B cell (primary cell): Measurements from ENCODE around the gene TPCN2. TPM values are rescaled to one million over a fixed set of nuclear protein-coding genes. Genes with fewer than 3 reads are reported as not detected.

Source experiments
- ATAC-seq: fragments of 200-7000 bp; cut with Tn5 transposase; one replicate; pipeline ENCODE4 v1.10.0; 2021; ENCODE audit warnings: low read depth, mild to moderate bottlenecking, moderate number of reproducible peaks, moderate library complexity
- CTCF ChIA-PET: fragments of 350-600 bp; sonication (Branson Sonifier 250); formaldehyde crosslinking; loops from one replicate; lab custom pipeline; 2021; ENCODE audit warnings: antibody characterized with exemption, inconsistent platforms; lab: Charles Lee
- POLR2A ChIA-PET: fragments of 350-600 bp; sonication (Branson Sonifier 250); formaldehyde crosslinking; loops from one replicate; lab custom pipeline; 2021; ENCODE audit warnings: antibody characterized with exemption; lab: Charles Lee
- DNase-seq: peaks from one replicate; pipeline ENCODE4 v3.0.0; 2013
- H2AFZ ChIP-seq: 2 replicates; pipeline ENCODE4 v1.6.1; 2012; ENCODE audit warnings: mild to moderate bottlenecking, low read depth, low read length; ENCODE audit not compliant: insufficient read depth, poor library complexity, severe bottlenecking
- H3K27ac ChIP-seq, 2 donors: 1 replicate in 1 of 2; 2 replicates in 1 of 2; pipeline ENCODE4 v1.5.1; 2012 to 2013; ENCODE audit warnings: low read length in 2 of 2, mild to moderate bottlenecking in 2 of 2, moderate library complexity in 1 of 2
- H3K27me3 ChIP-seq, 4 experiments: fragments of 200-600 bp in 1 of 4; sonication (generic) in 1 of 4; replicated peaks in 1 of 4; 1 replicate in 2 of 4; 2 replicates in 2 of 4; pipeline versions ENCODE4 v1.6.1 to v1.7.0; 2013 to 2016; ENCODE audit warnings: low read length in 3 of 4, mild to moderate bottlenecking in 2 of 4, mixed read lengths in 1 of 4, moderate library complexity in 1 of 4; ENCODE audit not compliant: insufficient read depth in 4 of 4, control insufficient read depth in 3 of 4; ENCODE audit errors: control extremely low read depth in 1 of 4
- H3K36me3 ChIP-seq, 2 experiments: replicated peaks in 1 of 2; 1 replicate in 1 of 2; 2 replicates in 1 of 2; pipeline versions ENCODE4 v1.6.1 to v1.7.1; 2013; ENCODE audit warnings: low read length in 1 of 2; ENCODE audit not compliant: insufficient read depth in 2 of 2, control insufficient read depth in 1 of 2; ENCODE audit errors: control extremely low read depth in 1 of 2, extremely low read depth in 1 of 2
- H3K4me1 ChIP-seq, 2 donors: fragments of 200-600 bp in 1 of 2; sonication (generic) in 1 of 2; 1 replicate in 1 of 2; 2 replicates in 1 of 2; pipeline versions ENCODE4 v1.5.1 to v1.6.1; 2013 to 2017; ENCODE audit warnings: low read length in 2 of 2; ENCODE audit not compliant: control insufficient read depth in 2 of 2, insufficient read depth in 2 of 2
- H3K4me2 ChIP-seq: replicated peaks from 2 replicates; pipeline ENCODE3; 2012; ENCODE audit warnings: mild to moderate bottlenecking, low read depth, low read length; ENCODE audit not compliant: poor library complexity, severe bottlenecking
- H3K4me3 ChIP-seq, 5 experiments: fragments of 200-600 bp in 1 of 5; sonication (generic) in 1 of 5; 1 replicate in 3 of 5; 2 replicates in 2 of 5; pipeline versions ENCODE4 v1.5.1 to v1.7.0; 2011 to 2016; ENCODE audit warnings: low read length in 4 of 5, mild to moderate bottlenecking in 4 of 5, low read depth in 2 of 5, control low read depth in 1 of 5, moderate library complexity in 1 of 5; ENCODE audit not compliant: insufficient read depth in 1 of 5; ENCODE audit errors: control extremely low read depth in 1 of 5, extremely low read depth in 1 of 5
- H3K79me2 ChIP-seq: fragments of 200-600 bp; sonication (generic); one replicate; pipeline ENCODE4 v1.6.0; 2016; ENCODE audit warnings: low read length; ENCODE audit not compliant: control insufficient read depth, insufficient read depth
- H3K9ac ChIP-seq: fragments of 200-600 bp; sonication (generic); 2 replicates; pipeline ENCODE4 v1.6.1; 2017; ENCODE audit warnings: mild to moderate bottlenecking, low read length, moderate library complexity
- H3K9me3 ChIP-seq, 3 donors: one replicate each; pipeline versions ENCODE4 v1.6.1 to v1.7.1; 2013; ENCODE audit warnings: low read length in 2 of 3; ENCODE audit not compliant: control insufficient read depth in 2 of 3, insufficient read depth in 1 of 3; ENCODE audit errors: control extremely low read depth in 1 of 3
- H4K20me1 ChIP-seq: 2 replicates; pipeline ENCODE4 v1.6.0; 2012; ENCODE audit warnings: mild to moderate bottlenecking, low read length; ENCODE audit not compliant: insufficient read depth, control insufficient read depth, poor library complexity, severe bottlenecking
- H3K27ac Mint-ChIP-seq: one replicate; pipeline ENCODE4 v1.8.0; 2021; ENCODE audit warnings: mixed read lengths
- H3K27me3 Mint-ChIP-seq: one replicate; pipeline ENCODE4 v1.8.0; 2021; ENCODE audit warnings: mixed read lengths
- H3K4me1 Mint-ChIP-seq: one replicate; pipeline ENCODE4 v1.8.0; 2021; ENCODE audit warnings: mixed read lengths
- H3K4me3 Mint-ChIP-seq: one replicate; pipeline ENCODE4 v1.8.0; 2021; ENCODE audit warnings: mixed read lengths
- H3K9me3 Mint-ChIP-seq: one replicate; pipeline ENCODE4 v1.8.0; 2022; ENCODE audit warnings: mixed read lengths; ENCODE audit not compliant: insufficient read depth
- CTCF ChIP-seq: fragments of 200-600 bp; IDR thresholded peaks from one replicate; pipeline ENCODE4 v1.8.0; 2022; ENCODE audit warnings: antibody characterized with exemption, mild to moderate bottlenecking
- EZH2 ChIP-seq: IDR thresholded peaks from 2 replicates; pipeline ENCODE4 v1.6.1; 2012; ENCODE audit warnings: borderline replicate concordance, low read depth, mild to moderate bottlenecking, moderate library complexity, low read length; ENCODE audit not compliant: insufficient read depth, poor library complexity, severe bottlenecking
- WGBS: methylation state at CpG from one replicate; pipeline ENCODE4 v1.1.5; 2013; ENCODE audit warnings: missing lambda C conversion rate; ENCODE audit not compliant: insufficient coverage; 5-methylcytosine and 5-hydroxymethylcytosine counted together
- intact Hi-C: fragments of 100-400 bp; cut with micrococcal nuclease; formaldehyde crosslinking; loops from one replicate; pipeline ENCODE4 v1.10.0; 2022
- polyA plus RNA-seq: library from polyadenylated mRNA; depleted of rRNA; stranded (reverse); fragments of >200 nt; gene quantifications from 2 replicates; pipeline ENCODE4 v1.2.3, GENCODE V29; 2012
- total RNA-seq, 2 donors: library from RNA; stranded (reverse); fragments of 120-200 nt in 1 of 2; gene quantifications; 1 replicate in 1 of 2; 2 replicates in 1 of 2; pipeline versions ENCODE4 v1.2.3 to v1.2.4, GENCODE V29; 2013 to 2022

TPCN2 gene
- total and polyA plus RNA-seq, 2 donors (not counting 1 experiment from before 2014, with no cell fraction given) = 16.8 to 71.4 TPM

- no peaks in the 10 kb centered on the region for H3K36me3 ChIP-seq
- H3K4me1 ChIP-seq = peaks cover 0 to 3% of the 10 kb centered on the region in 2 donors
- H3K9me3 Mint-ChIP-seq = peaks cover 8% of the 10 kb centered on the region
- H3K27ac ChIP-seq = no peak overlapping the region
- H2AFZ ChIP-seq = no peak overlapping the region
- ATAC-seq (no peak), DNase-seq (no peak)
- TF ChIP-seq EZH2 = no peak
- TF ChIP-seq CTCF = no peak
- H3K79me2 ChIP-seq = no peaks in the 10 kb centered on the region
- no peak overlapping the region for H3K4me2 ChIP-seq
- H3K4me3 Mint-ChIP-seq = no peak overlapping the region
- H3K4me3 ChIP-seq = no peak overlapping the region
- H3K27ac Mint-ChIP-seq = no peak overlapping the region
- H3K9me3 ChIP-seq = peaks cover 0 to 38% (median 8%) of the 10 kb centered on the region in 3 donors
- WGBS = 96% methylated on average over 9 of the region's 9 CpGs
- CTCF ChIA-PET = no interaction called here
- H4K20me1 ChIP-seq = no peaks in the 10 kb centered on the region
- POLR2A ChIA-PET = no interaction called here
- H3K27me3 ChIP-seq = no peaks in the 10 kb centered on the region
- H3K4me1 Mint-ChIP-seq = peaks cover 5% of the 10 kb centered on the region
- intact Hi-C loops = no loop called here
- H3K27me3 Mint-ChIP-seq = no peaks in the 10 kb centered on the region
- H3K9ac ChIP-seq = no peak overlapping the region
These were observed 87.7 kb downstream of the TPCN2 start for GRCh38 chr11:69136471-69136870.

GRCh38 chr11:69137151-69137844 lies 88.6 kb downstream of the TPCN2 start:
- Mint-ChIP-seq H3K9me3 (peaks cover 10% of the 10 kb centered on the region), H3K4me3 (no peak overlapping the region), H3K27ac (no peak overlapping the region), H3K4me1 (peaks cover 5% of the 10 kb centered on the region), H3K27me3 (no peaks in the 10 kb centered on the region)
- Histone ChIP-seq H2AFZ (no peak overlapping the region), H3K4me3 (no peak overlapping the region), H4K20me1 (no peaks in the 10 kb centered on the region), H3K9ac (no peak overlapping the region), H3K79me2 (no peaks in the 10 kb centered on the region), H3K27ac (no peak overlapping the region), H3K4me2 (no peak overlapping the region), H3K4me1 (peaks cover 0 to 3% of the 10 kb centered on the region in 2 donors), H3K27me3 (no peaks in the 10 kb centered on the region), H3K9me3 (peaks cover 4 to 32% (median 16%) of the 10 kb centered on the region in 3 donors), H3K36me3 (no peaks in the 10 kb centered on the region)
- no peak for TF ChIP-seq EZH2
- no peak for TF ChIP-seq CTCF
- intact Hi-C loops = no loop called here
- ChIA-PET CTCF (no interaction called here), POLR2A (no interaction called here)
- WGBS = 92% methylated on average over 8 of the region's 8 CpGs
- ATAC-seq (no peak), DNase-seq (no peak)
